ENCODE results near the gene GRK5.

GRK5 gene

DNA sequence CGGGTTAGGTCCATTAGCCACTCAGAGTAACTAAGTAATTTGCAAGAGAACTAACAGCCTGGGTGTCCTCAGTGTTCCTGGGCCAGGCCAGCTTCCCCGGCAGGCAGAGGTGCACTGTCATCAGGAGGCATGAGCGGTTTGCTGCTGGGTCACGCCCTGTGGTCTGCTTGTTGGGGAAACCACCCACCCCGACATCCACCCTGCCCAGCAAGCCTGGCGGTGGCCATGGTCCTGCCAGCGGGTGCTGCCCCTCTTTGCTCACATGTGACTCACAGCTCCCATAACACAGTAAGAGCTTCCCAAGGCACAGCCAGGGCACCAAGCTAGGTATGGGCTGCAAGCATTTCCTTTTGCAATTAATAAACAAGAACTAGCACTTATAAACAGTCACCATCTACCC, 259.3 kb downstream of the GRK5 start:
- Histone ChIP-seq H3K79me1 (replicated peaks; ENCODE audit: low read length, poor library complexity, severe bottlenecking) (no peaks in the 10 kb centered on the region), H3K36me3 (ENCODE audit: control insufficient read depth in 1 of 2, insufficient read depth in 2 of 2, low read depth in 1 of 2, low read length in 2 of 2) (no peaks in the 10 kb centered on the region), H3K4me2 (ENCODE audit: low read length, poor library complexity, severe bottlenecking) (no peak overlapping the region), H3K4me1 (ENCODE audit: control insufficient read depth, insufficient read depth, low read depth, low read length) (no peaks in the 10 kb centered on the region), H4K91ac (ENCODE audit: low read length) (peak overlapping the region; percentile 25), H3K27ac (ENCODE audit: low read length, poor library complexity, severe bottlenecking) (no peak overlapping the region), H2BK12ac (ENCODE audit: low read length in 2 of 2) (no peak overlapping the region), H4K8ac (ENCODE audit: low read length) (no peak overlapping the region), H2BK15ac (ENCODE audit: low read depth, poor library complexity, severe bottlenecking) (no peak overlapping the region), H2BK120ac (ENCODE audit: low read depth, low read length) (no peak overlapping the region), H3K4me3 (ENCODE audit: insufficient read depth in 1 of 2, low read depth in 1 of 2, low read length in 2 of 2) (no peak overlapping the region), H3K9me3 (ENCODE audit: control insufficient read depth, low read length) (peaks cover 11% of the 10 kb centered on the region), H3K23ac (ENCODE audit: low read length in 2 of 2) (no peak overlapping the region), H3K27me3 (ENCODE audit: control insufficient read depth in 1 of 2, insufficient read depth in 1 of 2, low read length in 2 of 2) (peaks cover 30 to 64% of the 10 kb centered on the region in 2 experiments), H3K4ac (ENCODE audit: low read depth in 1 of 2, low read length in 2 of 2) (no peak overlapping the region), H3K9ac (ENCODE audit: low read length) (no peak overlapping the region), H3K18ac (ENCODE audit: low read depth in 1 of 2, low read length in 2 of 2) (no peak overlapping the region), H3K14ac (ENCODE audit: low read length in 2 of 2) (no peak overlapping the region), H2AK5ac (ENCODE audit: low read length, severe bottlenecking) (no peak overlapping the region), H2AFZ (ENCODE audit: low read depth, low read length) (no peak overlapping the region), H2BK5ac (ENCODE audit: low read depth, low read length, poor library complexity, severe bottlenecking) (no peak overlapping the region)
- DNase-seq: peak; percentile 32
- 74% methylated on average over 7 of the region's 7 CpGs for WGBS

DNA sequence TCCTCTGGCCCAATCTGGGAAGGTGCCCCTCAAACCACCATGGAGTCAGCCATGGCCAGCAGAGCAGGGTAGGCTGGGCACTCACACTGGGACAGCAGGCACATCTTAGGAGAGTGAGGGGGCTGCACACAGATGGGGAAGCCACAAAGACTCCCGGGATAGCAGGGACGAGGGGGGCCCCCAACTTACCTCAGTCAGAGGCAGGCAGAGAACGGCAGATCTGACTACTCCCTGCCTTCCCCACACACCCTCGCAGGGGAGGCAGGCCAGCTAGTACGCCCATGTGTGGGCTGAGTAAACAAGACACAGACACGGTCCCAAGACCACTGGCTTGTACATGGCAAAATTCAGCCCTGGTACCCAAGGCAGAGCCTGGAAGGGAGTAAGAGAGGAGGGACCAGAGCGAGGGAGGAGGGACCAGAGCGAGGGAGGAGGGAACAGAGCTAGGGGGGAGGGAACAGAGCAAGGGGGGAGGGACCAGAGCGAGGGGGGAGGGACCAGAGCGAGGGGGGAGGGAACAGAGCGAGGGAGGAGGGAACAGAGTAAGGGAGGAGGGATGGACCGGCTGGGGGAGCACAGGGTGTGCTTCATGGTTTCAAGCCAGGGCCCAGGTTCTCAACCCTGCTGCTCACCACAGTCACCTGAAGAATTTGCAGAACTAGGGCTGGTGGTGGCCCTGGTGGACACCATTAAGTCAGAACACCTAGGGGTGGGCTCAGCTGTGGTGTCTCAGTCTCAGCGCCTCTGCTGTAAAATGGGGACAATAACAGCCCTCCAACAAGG, 261.4 kb downstream of the GRK5 start:
- H2AFZ ChIP-seq (ENCODE audit: low read depth, low read length): no peak overlapping the region
- DNase-seq: no peak
- H3K79me1 ChIP-seq (replicated peaks; ENCODE audit: low read length, poor library complexity, severe bottlenecking): no peaks in the 10 kb centered on the region
- no peak overlapping the region for H3K18ac ChIP-seq (ENCODE audit: low read depth in 1 of 2, low read length in 2 of 2)
- H3K9ac ChIP-seq (ENCODE audit: low read length): no peak overlapping the region
- no peak overlapping the region for H3K14ac ChIP-seq (ENCODE audit: low read length in 2 of 2)
- no peak overlapping the region for H2BK12ac ChIP-seq (ENCODE audit: low read length in 2 of 2)
- no peak overlapping the region for H3K4me2 ChIP-seq (ENCODE audit: low read length, poor library complexity, severe bottlenecking)
- H2BK15ac ChIP-seq (ENCODE audit: low read depth, poor library complexity, severe bottlenecking): no peak overlapping the region
- H2BK5ac ChIP-seq (ENCODE audit: low read depth, low read length, poor library complexity, severe bottlenecking): no peak overlapping the region
- H3K23ac ChIP-seq (ENCODE audit: low read length in 2 of 2): no peak overlapping the region
- H3K4me3 ChIP-seq (ENCODE audit: insufficient read depth in 1 of 2, low read depth in 1 of 2, low read length in 2 of 2): no peak overlapping the region
- H3K4me1 ChIP-seq (ENCODE audit: control insufficient read depth, insufficient read depth, low read depth, low read length): no peaks in the 10 kb centered on the region
- H3K9me3 ChIP-seq (ENCODE audit: control insufficient read depth, low read length): no peaks in the 10 kb centered on the region
- H3K36me3 ChIP-seq (ENCODE audit: control insufficient read depth in 1 of 2, insufficient read depth in 2 of 2, low read depth in 1 of 2, low read length in 2 of 2): no peaks in the 10 kb centered on the region
- WGBS: 87% methylated on average over 12 of the region's 13 CpGs
- H4K8ac ChIP-seq (ENCODE audit: low read length): no peak overlapping the region
- H3K27ac ChIP-seq (ENCODE audit: low read length, poor library complexity, severe bottlenecking): no peak overlapping the region
- H4K91ac ChIP-seq (ENCODE audit: low read length): peak overlapping the region; percentile 29
- no peak overlapping the region for H2BK120ac ChIP-seq (ENCODE audit: low read depth, low read length)
- H3K27me3 ChIP-seq (ENCODE audit: control insufficient read depth in 1 of 2, insufficient read depth in 1 of 2, low read length in 2 of 2): peaks cover 39 to 62% of the 10 kb centered on the region in 2 experiments
- no peak overlapping the region for H3K4ac ChIP-seq (ENCODE audit: low read depth in 1 of 2, low read length in 2 of 2)
- H2AK5ac ChIP-seq (ENCODE audit: low read length, severe bottlenecking): no peak overlapping the region

GRCh38 chr10:119469325-119469707, 261.9 kb downstream of the GRK5 start:
- Histone ChIP-seq H2BK15ac (ENCODE audit: low read depth, poor library complexity, severe bottlenecking) (no peak overlapping the region), H3K23ac (ENCODE audit: low read length in 2 of 2) (no peak overlapping the region), H2AK5ac (ENCODE audit: low read length, severe bottlenecking) (no peak overlapping the region), H3K18ac (ENCODE audit: low read depth in 1 of 2, low read length in 2 of 2) (no peak overlapping the region), H3K4ac (ENCODE audit: low read depth in 1 of 2, low read length in 2 of 2) (no peak overlapping the region), H3K27me3 (ENCODE audit: control insufficient read depth in 1 of 2, insufficient read depth in 1 of 2, low read length in 2 of 2) (peaks cover 45 to 63% of the 10 kb centered on the region in 2 experiments), H3K79me1 (replicated peaks; ENCODE audit: low read length, poor library complexity, severe bottlenecking) (no peaks in the 10 kb centered on the region), H3K9ac (ENCODE audit: low read length) (no peak overlapping the region), H3K14ac (ENCODE audit: low read length in 2 of 2) (peak overlapping the region in 1 of 2 experiments; percentile 92), H2BK5ac (ENCODE audit: low read depth, low read length, poor library complexity, severe bottlenecking) (no peak overlapping the region), H3K4me2 (ENCODE audit: low read length, poor library complexity, severe bottlenecking) (no peak overlapping the region), H4K8ac (ENCODE audit: low read length) (no peak overlapping the region), H4K91ac (ENCODE audit: low read length) (no peak overlapping the region), H3K4me3 (ENCODE audit: insufficient read depth in 1 of 2, low read depth in 1 of 2, low read length in 2 of 2) (no peak overlapping the region), H3K4me1 (ENCODE audit: control insufficient read depth, insufficient read depth, low read depth, low read length) (no peaks in the 10 kb centered on the region), H2BK12ac (ENCODE audit: low read length in 2 of 2) (no peak overlapping the region), H2AFZ (ENCODE audit: low read depth, low read length) (no peak overlapping the region), H3K27ac (ENCODE audit: low read length, poor library complexity, severe bottlenecking) (no peak overlapping the region), H2BK120ac (ENCODE audit: low read depth, low read length) (no peak overlapping the region), H3K36me3 (ENCODE audit: control insufficient read depth in 1 of 2, insufficient read depth in 2 of 2, low read depth in 1 of 2, low read length in 2 of 2) (no peaks in the 10 kb centered on the region), H3K9me3 (ENCODE audit: control insufficient read depth, low read length) (no peaks in the 10 kb centered on the region)
- DNase-seq: no peak
- 95% methylated on average over 8 of the region's 8 CpGs for whole genome bisulfite sequencing

GRCh38 chr10:119469846-119470245, 262.5 kb downstream of the GRK5 start:
- H3K4me3 ChIP-seq (ENCODE audit: insufficient read depth in 1 of 2, low read depth in 1 of 2, low read length in 2 of 2): no peak overlapping the region
- H3K27ac ChIP-seq (ENCODE audit: low read length, poor library complexity, severe bottlenecking): no peak overlapping the region
- no peak overlapping the region for H2BK5ac ChIP-seq (ENCODE audit: low read depth, low read length, poor library complexity, severe bottlenecking)
- no peak overlapping the region for H2AFZ ChIP-seq (ENCODE audit: low read depth, low read length)
- H2BK15ac ChIP-seq (ENCODE audit: low read depth, poor library complexity, severe bottlenecking): no peak overlapping the region
- H3K4me1 ChIP-seq (ENCODE audit: control insufficient read depth, insufficient read depth, low read depth, low read length): no peaks in the 10 kb centered on the region
- no peak for DNase-seq
- H3K27me3 ChIP-seq (ENCODE audit: control insufficient read depth in 1 of 2, insufficient read depth in 1 of 2, low read length in 2 of 2): peaks cover 50 to 66% of the 10 kb centered on the region in 2 experiments
- no peaks in the 10 kb centered on the region for H3K36me3 ChIP-seq (ENCODE audit: control insufficient read depth in 1 of 2, insufficient read depth in 2 of 2, low read depth in 1 of 2, low read length in 2 of 2)
- no peak overlapping the region for H2AK5ac ChIP-seq (ENCODE audit: low read length, severe bottlenecking)
- no peak overlapping the region for H3K4me2 ChIP-seq (ENCODE audit: low read length, poor library complexity, severe bottlenecking)
- no peak overlapping the region for H3K4ac ChIP-seq (ENCODE audit: low read depth in 1 of 2, low read length in 2 of 2)
- H2BK12ac ChIP-seq (ENCODE audit: low read length in 2 of 2): no peak overlapping the region
- H4K8ac ChIP-seq (ENCODE audit: low read length): no peak overlapping the region
- no peak overlapping the region for H3K14ac ChIP-seq (ENCODE audit: low read length in 2 of 2)
- H3K9me3 ChIP-seq (ENCODE audit: control insufficient read depth, low read length): no peaks in the 10 kb centered on the region
- H3K18ac ChIP-seq (ENCODE audit: low read depth in 1 of 2, low read length in 2 of 2): no peak overlapping the region
- H4K91ac ChIP-seq (ENCODE audit: low read length): no peak overlapping the region
- no peaks in the 10 kb centered on the region for H3K79me1 ChIP-seq (replicated peaks; ENCODE audit: low read length, poor library complexity, severe bottlenecking)
- WGBS: 73% methylated on average over 7 of the region's 7 CpGs
- no peak overlapping the region for H3K23ac ChIP-seq (ENCODE audit: low read length in 2 of 2)
- no peak overlapping the region for H3K9ac ChIP-seq (ENCODE audit: low read length)
- H2BK120ac ChIP-seq (ENCODE audit: low read depth, low read length): no peak overlapping the region

Measured in mesenchymal stem cell (in vitro differentiated cells and primary cell).